NCI-H748 (cell line): ENCODE measurements around the gene KRTAP9-8.
"Not testable (repeated sequence)": the region's sequence is repeated elsewhere in the genome, so short reads cannot be mapped to it uniquely, and the experiment has no call there.

Experiments
- DNase-seq: peaks from one replicate; lab custom pipeline; 2025; ENCODE audit not compliant: unreplicated experiment; lab: John Stamatoyannopoulos, UW

Gene KRTAP9-8, protein sequence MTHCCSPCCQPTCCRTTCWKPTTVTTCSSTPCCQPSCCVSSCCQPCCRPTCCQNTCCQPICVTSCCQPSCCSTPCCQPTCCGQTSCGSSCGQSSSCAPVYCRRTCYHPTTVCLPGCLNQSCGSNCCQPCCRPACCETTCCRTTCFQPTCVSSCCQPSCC

DNA sequence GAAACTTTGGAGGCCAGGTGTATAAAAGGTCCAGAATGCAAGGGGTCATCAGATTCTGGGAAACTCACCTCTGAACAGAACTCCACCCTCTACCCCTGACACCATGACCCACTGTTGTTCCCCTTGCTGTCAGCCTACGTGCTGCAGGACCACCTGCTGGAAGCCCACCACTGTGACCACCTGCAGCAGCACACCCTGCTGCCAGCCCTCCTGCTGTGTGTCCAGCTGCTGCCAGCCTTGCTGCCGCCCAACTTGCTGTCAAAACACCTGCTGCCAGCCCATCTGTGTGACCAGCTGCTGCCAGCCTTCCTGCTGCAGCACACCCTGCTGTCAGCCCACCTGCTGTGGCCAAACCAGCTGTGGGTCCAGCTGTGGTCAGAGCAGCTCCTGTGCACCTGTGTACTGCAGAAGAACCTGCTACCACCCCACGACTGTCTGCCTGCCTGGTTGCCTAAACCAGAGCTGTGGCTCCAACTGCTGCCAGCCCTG is at the start of gene KRTAP9-8:
TSS of gene KRTAP9-8 (plus strand) at position 51 of the 489 bp plus-strand sequence. CDS start at position 104, 53 bp downstream.
- not testable (repeated sequence) for DNase-seq

GRCh38 chr17:41189837-41190318 is 47.9 kb upstream of the KRTAP9-8 start, which contains the start of gene KRTAP9-1:
KRTAP9-1 (plus strand) TSS chr17:41189887; CDS start chr17:41189887, 0 bp downstream.
- not testable (repeated sequence) for DNase-seq

DNA sequence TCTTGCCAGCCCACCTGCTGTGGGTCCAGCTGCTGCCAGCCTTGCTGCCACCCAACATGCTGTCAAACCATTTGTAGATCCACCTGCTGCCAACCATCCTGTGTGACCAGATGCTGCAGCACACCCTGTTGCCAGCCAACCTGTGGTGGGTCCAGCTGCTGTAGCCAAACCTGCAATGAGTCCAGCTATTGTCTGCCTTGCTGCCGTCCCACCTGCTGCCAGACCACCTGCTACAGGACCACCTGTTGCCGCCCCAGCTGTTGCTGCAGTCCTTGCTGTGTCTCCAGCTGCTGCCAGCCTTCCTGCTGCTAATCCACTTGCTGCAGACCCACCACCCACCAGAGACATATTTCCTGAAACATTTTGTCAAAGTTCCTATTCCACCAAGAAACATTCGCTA is 47.5 kb upstream of the KRTAP9-8 start:
- peak; percentile 45 for DNase-seq

- DNase-seq = no peak
These were observed 41.7 kb upstream of the KRTAP9-8 start for GRCh38 chr17:41196068-41196467.

DNA sequence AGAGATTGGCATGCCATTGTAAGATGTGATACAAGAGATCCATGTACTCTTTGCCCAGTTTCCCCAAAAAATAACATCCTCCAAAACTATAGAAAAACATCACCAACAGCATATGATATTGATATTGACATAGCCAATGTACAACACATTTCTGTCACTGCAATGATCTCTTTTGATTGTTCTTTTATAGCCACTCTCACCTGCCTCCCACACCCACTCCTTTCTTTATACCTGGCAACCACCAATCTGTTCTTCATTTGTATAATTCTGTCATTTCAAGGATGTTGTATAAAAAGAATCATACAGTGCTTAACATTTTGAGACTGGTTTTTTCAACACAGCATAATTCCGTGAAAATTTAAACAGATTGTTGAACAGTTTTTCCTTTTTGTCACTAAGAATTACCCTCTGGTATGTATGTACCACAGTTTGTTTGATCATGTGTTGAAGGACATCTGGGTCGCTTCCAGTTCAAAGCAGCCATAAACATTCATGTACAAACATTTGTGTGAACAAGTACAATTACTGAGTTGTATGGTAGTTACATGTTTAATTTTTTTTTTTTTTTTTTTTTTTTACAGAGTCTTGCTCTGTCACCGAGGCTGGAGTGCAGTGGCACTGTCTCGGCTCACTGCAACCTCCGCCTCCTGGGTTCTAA is 38.2 kb upstream of the KRTAP9-8 start:
- DNase-seq = peak; percentile 79

GRCh38 chr17:41211845-41212466 is 25.8 kb upstream of the KRTAP9-8 start:
- DNase-seq = peak; percentile 95

- peak; percentile 94 for DNase-seq
These were observed 25.2 kb upstream of the KRTAP9-8 start for GRCh38 chr17:41212524-41213169.

DNA sequence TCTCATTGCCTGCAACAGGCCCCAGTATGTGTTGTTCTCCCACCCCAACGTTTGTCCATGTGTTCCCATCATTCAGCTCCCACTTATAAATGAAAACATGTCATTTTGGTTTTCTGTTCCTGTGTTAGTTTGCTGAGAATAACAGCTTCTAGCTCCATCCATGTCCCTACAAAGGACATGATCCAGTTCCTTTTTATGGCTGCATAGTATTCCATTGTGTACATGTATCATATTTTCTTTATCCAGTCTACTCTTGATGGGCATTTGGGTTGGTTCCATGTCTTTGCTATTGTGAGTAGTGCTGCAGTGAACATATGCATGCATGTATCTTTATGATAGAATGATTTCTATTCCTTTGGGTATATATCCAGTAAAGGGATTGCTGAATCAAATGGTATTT is 22.1 kb upstream of the KRTAP9-8 start:
- DNase-seq = no peak

DNA sequence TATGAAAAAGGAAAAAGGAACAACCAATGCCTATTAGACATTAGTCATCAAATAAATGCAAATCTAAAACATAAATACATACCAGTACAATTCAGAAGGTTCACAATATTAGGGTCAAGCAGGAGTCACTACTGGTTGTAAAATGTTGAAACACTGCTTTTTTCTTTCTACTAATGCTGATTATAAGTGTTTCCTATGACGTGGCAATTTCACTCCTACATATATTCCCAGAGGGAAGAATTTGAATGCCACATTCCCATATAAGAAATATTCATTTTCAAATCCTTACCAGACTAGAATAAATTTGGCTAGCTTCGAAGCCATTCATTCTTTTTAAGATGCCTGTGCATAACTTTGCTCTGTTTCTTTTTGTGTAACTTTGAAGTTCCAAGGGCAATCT is 14.0 kb upstream of the KRTAP9-8 start:
- DNase-seq = no peak

GRCh38 chr17:41226051-41226450 is 11.7 kb upstream of the KRTAP9-8 start:
- DNase-seq = no peak

- not testable (repeated sequence) for DNase-seq
These were observed 11.2 kb upstream of the KRTAP9-8 start, which contains the start of gene KRTAP9-2 for GRCh38 chr17:41226598-41227095. KRTAP9-2 (plus strand) TSS chr17:41226648; CDS start chr17:41226655, 7 bp downstream.

DNA sequence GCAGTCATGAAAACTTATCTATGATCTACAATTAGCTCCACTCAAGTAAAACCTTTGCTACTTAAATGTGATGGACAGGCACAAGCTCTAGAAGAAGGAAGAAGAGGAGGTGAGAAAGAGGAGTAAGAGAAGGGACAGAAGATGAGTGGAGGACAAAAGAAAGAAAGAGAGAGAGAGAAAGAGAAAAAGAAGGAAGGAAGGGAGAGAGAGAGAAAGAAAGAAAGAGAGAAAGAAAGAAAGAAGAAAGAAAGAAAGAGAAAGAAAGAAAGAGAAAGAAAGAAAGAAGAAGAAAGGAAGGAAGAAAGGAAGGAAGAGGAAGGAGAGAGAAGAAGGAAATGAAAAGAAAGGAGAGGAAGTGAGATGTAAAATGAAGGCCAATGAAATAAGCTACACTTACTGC is 7.7 kb upstream of the KRTAP9-8 start:
- DNase-seq = no peak

GRCh38 chr17:41231731-41232130 is 6.1 kb upstream of the KRTAP9-8 start:
- DNase-seq = no peak

GRCh38 chr17:41232399-41233105 is 5.2 kb upstream of the KRTAP9-8 start, which contains the start of gene KRTAP9-3:
KRTAP9-3 (plus strand) TSS chr17:41232449; CDS start chr17:41232502, 53 bp downstream.
- DNase-seq = not testable (repeated sequence)

DNA sequence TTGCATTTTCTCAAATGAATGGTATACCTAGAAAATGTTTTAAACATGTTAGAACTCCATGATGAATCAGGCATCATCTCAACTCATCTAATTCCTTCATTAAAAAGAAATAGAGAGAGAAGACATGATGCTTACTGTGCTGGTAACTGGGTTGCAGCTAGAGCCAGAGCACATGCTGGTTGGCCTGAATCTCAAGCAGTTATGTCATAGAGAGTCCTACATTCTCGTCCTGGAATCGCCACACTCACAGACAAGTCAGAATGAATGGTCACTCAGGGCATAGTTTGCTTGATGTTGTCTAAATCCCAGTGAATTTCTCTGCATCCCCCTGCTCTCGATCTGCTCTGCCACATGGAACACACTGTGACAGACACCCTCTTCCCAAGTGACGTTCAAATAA is 683 bp upstream of the KRTAP9-8 start:
- DNase-seq = not testable (repeated sequence)

DNA sequence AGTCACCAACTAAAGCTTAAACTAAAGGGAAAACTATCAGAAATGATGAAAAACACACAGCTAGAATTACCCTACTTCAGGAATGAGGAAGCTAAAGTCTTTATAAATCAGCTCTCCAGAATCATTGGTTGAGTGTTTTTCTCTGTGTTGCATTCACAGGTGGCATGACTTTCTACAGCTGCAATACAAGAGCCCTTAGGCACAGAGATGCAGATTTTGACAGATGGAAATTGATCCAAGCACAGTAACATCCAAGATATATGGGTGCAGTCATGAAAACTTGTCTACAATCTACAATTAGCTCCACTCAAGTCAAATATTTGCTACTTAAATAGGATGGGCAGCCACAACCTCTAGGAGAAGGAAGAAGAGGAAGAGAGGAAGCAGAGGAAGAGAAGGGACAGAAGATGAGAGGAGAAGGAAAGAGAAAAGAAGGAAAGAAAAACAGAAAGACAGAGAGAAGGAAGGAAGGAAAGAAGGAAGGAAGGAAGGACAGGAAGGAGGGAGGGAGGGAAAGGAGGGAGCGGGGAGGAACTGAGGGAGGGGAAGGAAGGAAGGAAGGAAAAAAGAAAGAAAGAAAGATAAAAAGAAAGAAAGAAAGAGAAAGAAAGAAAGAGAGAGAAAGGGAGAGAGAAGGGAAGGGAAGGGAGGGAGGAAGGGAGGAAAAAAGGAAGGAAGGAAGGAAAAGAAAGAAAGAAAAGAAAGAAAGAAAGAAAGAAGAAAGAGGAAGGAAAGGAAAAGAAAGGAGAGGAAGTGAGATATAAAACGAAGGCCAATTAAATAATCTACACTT is 9.4 kb downstream of the KRTAP9-8 start:
- DNase-seq = not testable (repeated sequence)

GRCh38 chr17:41249637-41250240 is 11.9 kb downstream of the KRTAP9-8 start, which contains the start of gene KRTAP9-4:
KRTAP9-4 (plus strand) TSS chr17:41249687; CDS start chr17:41249721, 34 bp downstream.
- peak; percentile 39 for DNase-seq

- DNase-seq = no peak
These were observed 13.5 kb downstream of the KRTAP9-8 start for GRCh38 chr17:41251261-41251660.

DNA sequence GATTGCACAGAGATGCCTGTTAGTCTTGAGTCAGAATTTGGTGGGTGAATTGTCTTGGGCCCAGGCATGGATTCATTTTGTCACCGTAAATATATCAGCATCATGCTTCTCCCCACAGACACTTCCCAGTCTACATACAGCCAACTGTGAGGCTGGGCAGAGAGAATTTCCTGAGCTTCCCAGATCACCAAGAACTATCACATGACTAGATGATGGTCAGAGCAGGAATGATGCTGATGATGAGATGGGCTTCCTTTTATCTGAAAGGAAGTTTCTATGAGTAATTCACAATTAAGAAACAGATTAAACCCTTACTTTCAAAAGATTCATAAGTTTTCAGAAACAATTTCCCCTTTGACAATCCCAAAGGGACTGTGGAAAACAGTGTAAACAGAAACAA is 17.1 kb downstream of the KRTAP9-8 start:
- no peak for DNase-seq
